GM12878 (cell line): ENCODE results near the gene CCDC159. TPM values are rescaled to one million over a fixed set of nuclear protein-coding genes. Genes with fewer than 3 reads are reported as not detected.

Experiments
- ATAC-seq: fragments of 200-7000 bp; cut with Tn5 transposase; 3 replicates; pipeline ENCODE4 v1.9.1; 2020; ENCODE audit warnings: mild to moderate bottlenecking, moderate library complexity
- BruUV-seq: library from RNA; stranded (reverse); fragments of 400-500 nt; replicated peaks from 2 replicates; lab custom pipeline; 2021; lab: Mats Ljungman, UMichigan
- CTCF ChIA-PET: fragments of 300-600 bp; sonication (Branson Sonifier 250); formaldehyde crosslinking; extraction: SDS; loops from one replicate; lab custom pipeline; 2021; ENCODE audit warnings: inconsistent platforms; lab: Yijun Ruan, JAX
- POLR2A ChIA-PET: fragments of 350-600 bp; formaldehyde crosslinking; extraction: SDS; loops from one replicate; lab custom pipeline; 2021; ENCODE audit warnings: inconsistent platforms; lab: Charles Lee
- RAD21 ChIA-PET: fragments of 300-600 bp; sonication (Branson Sonifier 250); formaldehyde crosslinking; loops from one replicate; lab custom pipeline; 2023; ENCODE audit warnings: antibody characterized with exemption; ENCODE audit not compliant: unreplicated experiment; lab: Charles Lee
- SMC1A ChIA-PET: fragments of 300-600 bp; sonication (Branson Sonifier 250); formaldehyde crosslinking; loops from one replicate; lab custom pipeline; 2023; ENCODE audit not compliant: unreplicated experiment, uncharacterized antibody; lab: Charles Lee
- DNase-seq: peaks from one replicate; pipeline ENCODE4 v3.0.0-alpha.2; 2011; ENCODE audit warnings: low read depth, low spot score
- FAIRE-seq: peaks from 3 replicates; lab custom pipeline; 2011; peaks lifted over from hg19 to GRCh38; lab: Jason Lieb, UNC
- H2AFZ ChIP-seq: 2 replicates; pipeline ENCODE4 v1.6.0; 2011; ENCODE audit warnings: low read depth, low read length, control low read depth; ENCODE audit not compliant: control insufficient read depth
- H3K27ac ChIP-seq: 2 replicates; pipeline ENCODE4 v1.5.1; 2011; ENCODE audit warnings: control low read depth; ENCODE audit not compliant: control insufficient read depth, insufficient read depth
- H3K27me3 ChIP-seq, 2 experiments: replicated peaks in 1 of 2; 2 replicates each; pipeline versions ENCODE4 v1.6.0 to v1.6.1; 2011; ENCODE audit warnings: low read length in 1 of 2; ENCODE audit not compliant: control insufficient read depth in 2 of 2, insufficient read depth in 2 of 2
- H3K36me3 ChIP-seq, 2 experiments: 2 replicates each; pipeline ENCODE4 v1.5.1; 2011; ENCODE audit warnings: low read length in 1 of 2; ENCODE audit not compliant: control insufficient read depth in 2 of 2, insufficient read depth in 2 of 2
- H3K4me1 ChIP-seq: 2 replicates; pipeline ENCODE4 v1.6.1; 2011; ENCODE audit warnings: mild to moderate bottlenecking, low read length, moderate library complexity, mixed read lengths; ENCODE audit not compliant: control insufficient read depth, insufficient read depth
- H3K4me2 ChIP-seq: 2 replicates; pipeline ENCODE4 v1.6.0; 2011; ENCODE audit warnings: control low read depth; ENCODE audit not compliant: control insufficient read depth, insufficient read depth
- H3K4me3 ChIP-seq: fragments of 200-600 bp; sonication (generic); 2 replicates; pipeline ENCODE4 v1.5.1; 2016
- H3K79me2 ChIP-seq: 2 replicates; pipeline ENCODE4 v1.6.0; 2011; ENCODE audit warnings: low read length; ENCODE audit not compliant: control insufficient read depth, insufficient read depth
- H3K9ac ChIP-seq: 2 replicates; pipeline ENCODE4 v1.8.0; 2011; ENCODE audit warnings: low read length, control low read depth, mixed read lengths; ENCODE audit not compliant: control insufficient read depth, insufficient read depth
- H3K9me3 ChIP-seq: replicated peaks from 3 replicates; pipeline ENCODE4 v1.5.1; 2011; ENCODE audit warnings: mild to moderate bottlenecking, low read length; ENCODE audit not compliant: control insufficient read depth, insufficient read depth
- H4K20me1 ChIP-seq: 2 replicates; pipeline ENCODE4 v1.6.0; 2011; ENCODE audit not compliant: control insufficient read depth, insufficient read depth
- CREB1 ChIP-seq: IDR thresholded peaks from 2 replicates; pipeline ENCODE4 v1.6.1; 2012; ENCODE audit warnings: low read depth, mild to moderate bottlenecking, inconsistent platforms
- EGR1 ChIP-seq, 2 experiments: IDR thresholded peaks; 1 replicate in 1 of 2; 2 replicates in 1 of 2; pipeline ENCODE4 v1.6.1; 2011 to 2012; ENCODE audit warnings: low read depth in 2 of 2, low read length in 2 of 2, borderline replicate concordance in 1 of 2, mild to moderate bottlenecking in 1 of 2, moderate library complexity in 1 of 2
- HDGF ChIP-seq: fragments of 450-650 bp; IDR thresholded peaks from 2 replicates; pipeline ENCODE4 v1.6.1; 2016; ENCODE audit warnings: antibody characterized with exemption
- NBN ChIP-seq: fragments of 450-650 bp; IDR thresholded peaks from 2 replicates; pipeline ENCODE4 v1.6.1; 2016
- NR2C2 ChIP-seq: IDR thresholded peaks from 2 replicates; pipeline ENCODE4 v1.6.1; 2011; ENCODE audit warnings: borderline replicate concordance, low read depth; ENCODE audit not compliant: control insufficient read depth, insufficient read length
- PKNOX1 ChIP-seq: fragments of 450-650 bp; IDR thresholded peaks from 2 replicates; pipeline ENCODE4 v1.6.1; 2016; ENCODE audit warnings: mild to moderate bottlenecking
- POLR2A ChIP-seq: IDR thresholded peaks from 2 replicates; pipeline ENCODE4 v1.6.1; 2011; ENCODE audit warnings: low read depth, mild to moderate bottlenecking, low read length
- POU2F2 ChIP-seq: IDR thresholded peaks from 3 replicates; pipeline ENCODE4 v1.6.1; 2011; ENCODE audit warnings: low read depth, mild to moderate bottlenecking, low read length, borderline replicate concordance
- RUNX3 ChIP-seq: IDR thresholded peaks from 2 replicates; pipeline ENCODE4 v1.6.1; 2012; ENCODE audit warnings: low read length, inconsistent platforms
- SMAD1 ChIP-seq: fragments of 450-650 bp; IDR thresholded peaks from 2 replicates; pipeline ENCODE4 v1.6.1; 2018; ENCODE audit warnings: mild to moderate bottlenecking, low read depth; ENCODE audit not compliant: partially characterized antibody
- SP1 ChIP-seq: IDR thresholded peaks from one replicate; pipeline ENCODE4 v1.6.1; 2011; ENCODE audit warnings: low read depth, low read length
- SRF ChIP-seq, 2 experiments: IDR thresholded peaks; 2 replicates each; pipeline ENCODE4 v1.6.1; 2011; ENCODE audit warnings: low read depth in 2 of 2, low read length in 2 of 2, mild to moderate bottlenecking in 1 of 2, moderate library complexity in 1 of 2
- WRNIP1 ChIP-seq: IDR thresholded peaks from 2 replicates; pipeline ENCODE4 v1.6.1; 2011; ENCODE audit warnings: low read depth, low read length, improper control_type of control experiment, borderline replicate concordance
- ZNF384 ChIP-seq: IDR thresholded peaks from 2 replicates; pipeline ENCODE4 v1.6.1; 2012; ENCODE audit warnings: low read depth, mild to moderate bottlenecking, low read length, improper control_type of control experiment, borderline replicate concordance
- WGBS: methylation state at CpG from one replicate; pipeline ENCODE4 v1.1.6; 2016; ENCODE audit warnings: low lambda C conversion rate; ENCODE audit not compliant: insufficient replicate concordance, insufficient coverage; ENCODE audit errors: missing lambda C conversion rate; 5-methylcytosine and 5-hydroxymethylcytosine counted together
- in situ Hi-C: fragments of 300-500 bp; cut with MboI; formaldehyde crosslinking; loops from 9 replicates; pipeline ENCODE4 v1.14.3; 2018; ENCODE audit warnings: mixed read lengths
- intact Hi-C: fragments of 100-400 bp; cut with micrococcal nuclease; formaldehyde crosslinking; loops from one replicate; pipeline ENCODE4 v1.14.2; 2022; ENCODE audit not compliant: unreplicated experiment
- polyA plus RNA-seq, 11 experiments: library from polyadenylated mRNA; depleted of rRNA in 4 of 11; unstranded in 6 of 11; stranded (reverse) in 5 of 11; fragments of >200 nt; fragmentation: Nextera tagmentation in 4 of 11; fragmentation: Illumina TruSeq in 1 of 11; extraction: Ambion mirVana in 4 of 11; extraction: Trizol in 1 of 11; gene quantifications; 1 replicate in 1 of 11; 2 replicates in 10 of 11; pipeline versions ENCODE4 v1.2.1 to v1.2.3, GENCODE V29; 2011 to 2016; ENCODE audit warnings: inconsistent platforms in 2 of 11, missing spikeins in 2 of 11, low read depth in 1 of 11
- total RNA-seq, 4 experiments: library from RNA; depleted of rRNA in 3 of 4; stranded (reverse); fragments of >200 nt in 3 of 4; fragmentation: Illumina TruSeq in 1 of 4; extraction: Trizol in 1 of 4; gene quantifications; 2 replicates each; pipeline versions ENCODE4 v1.2.1 to v1.2.3, GENCODE V29; 2013 to 2021
- TF ChIP-seq, protein P1 (sequence below): IDR thresholded peaks from 2 replicates; pipeline ENCODE4 v1.6.1; 2012; ENCODE audit warnings: low read length, inconsistent platforms

Gene CCDC159
- total and polyA plus RNA-seq, 10 of the 15 experiments (the other 5 are each of a cell fraction or from before 2014, with no cell fraction given), result 0.61 to 14.7 (median 10.1) TPM

GRCh38 chr19:11355160-11356073 lies 9.1 kb downstream of the CCDC159 start, which contains the start of gene PLPPR2:
PLPPR2 (plus strand) TSS chr19:11355432; CDS start chr19:11357674, 2,242 bp downstream.
- intact Hi-C loops, result no loop called here
- Histone ChIP-seq H3K9me3 (no peaks in the 10 kb centered on the region), H4K20me1 (no peaks in the 10 kb centered on the region), H2AFZ (no peak within 1 kb of the TSS; the same call in 1 of the 2 replicates), H3K4me2 (peak within 1 kb of the TSS; percentile 54), H3K79me2 (no peaks in the 10 kb centered on the region), H3K27ac (no peak within 1 kb of the TSS), H3K4me1 (peaks cover 4% of the 10 kb centered on the region; the same call in 1 of the 2 replicates), H3K27me3 (no peaks in the 10 kb centered on the region), H3K36me3 (no peaks in the 10 kb centered on the region), H3K4me3 (peak within 1 kb of the TSS; percentile 50; the same call in 1 of the 2 replicates), H3K9ac (no peak within 1 kb of the TSS)
- ChIA-PET RAD21 (no interaction called here), CTCF (no interaction called here), POLR2A (no interaction called here), SMC1A (no interaction called here)
- no peak for TF ChIP-seq CREB1
- peak; percentile 51; the same call in 1 of the 2 replicates for TF ChIP-seq HDGF
- TF ChIP-seq NR2C2, result no peak
- peak; percentile 35; the same call in 1 of the 2 replicates for TF ChIP-seq NBN
- peak; percentile 64 for TF ChIP-seq POLR2A
- TF ChIP-seq SMAD1, result no peak
- peak; percentile 56; the same call in 1 of the 2 replicates for TF ChIP-seq PKNOX1
- TF ChIP-seq POU2F2, result peak; percentile 79; the same call in 1 of the 3 replicates
- peak; percentile 10 for TF ChIP-seq SP1
- TF ChIP-seq WRNIP1, result no peak
- TF ChIP-seq, protein P1, sequence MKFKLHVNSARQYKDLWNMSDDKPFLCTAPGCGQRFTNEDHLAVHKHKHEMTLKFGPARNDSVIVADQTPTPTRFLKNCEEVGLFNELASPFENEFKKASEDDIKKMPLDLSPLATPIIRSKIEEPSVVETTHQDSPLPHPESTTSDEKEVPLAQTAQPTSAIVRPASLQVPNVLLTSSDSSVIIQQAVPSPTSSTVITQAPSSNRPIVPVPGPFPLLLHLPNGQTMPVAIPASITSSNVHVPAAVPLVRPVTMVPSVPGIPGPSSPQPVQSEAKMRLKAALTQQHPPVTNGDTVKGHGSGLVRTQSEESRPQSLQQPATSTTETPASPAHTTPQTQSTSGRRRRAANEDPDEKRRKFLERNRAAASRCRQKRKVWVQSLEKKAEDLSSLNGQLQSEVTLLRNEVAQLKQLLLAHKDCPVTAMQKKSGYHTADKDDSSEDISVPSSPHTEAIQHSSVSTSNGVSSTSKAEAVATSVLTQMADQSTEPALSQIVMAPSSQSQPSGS, result no peak
- TF ChIP-seq ZNF384, result no peak
- no peak for TF ChIP-seq EGR1 (IDR thresholded peaks at IDR 0.05; ENCODE audit: borderline replicate concordance in 1 of 2, low read depth in 2 of 2, low read length in 2 of 2)
- peak in 1 of 2 experiments; percentile 69; a peak in 1 of 4 replicates for TF ChIP-seq SRF (IDR thresholded peaks at IDR 0.05; ENCODE audit: low read depth in 2 of 2, low read length in 2 of 2)
- TF ChIP-seq RUNX3, result peak; percentile 63
- peak; percentile 57 for FAIRE-seq
- peak; percentile 95 for ATAC-seq
- DNase-seq, result peak; percentile 25
- no TSS peak for BruUV-seq
- in situ Hi-C loops, result no loop called here
- WGBS, result 3% methylated on average over 33 of the region's 62 CpGs
